Measurements from ENCODE around the gene CASQ1. TPM values are rescaled to one million over a fixed set of nuclear protein-coding genes. Genes with fewer than 3 reads are reported as not detected.

The CASQ1 gene
- total RNA-seq, 1 donor from 2014 or later: 1.7 TPM

- Histone ChIP-seq H3K36me3 (ENCODE audit: insufficient read depth, low read length) (peaks cover 74% of the 10 kb centered on the region), H3K27ac (ENCODE audit: low read depth, low read length) (no peak overlapping the region), H3K4me3 (ENCODE audit: insufficient read depth, low read depth, low read length) (no peak overlapping the region), H3K4me2 (ENCODE audit: low read length) (no peak overlapping the region), H4K20me1 (ENCODE audit: insufficient read depth, low read length) (peaks cover 48% of the 10 kb centered on the region), H3K9me3 (ENCODE audit: insufficient read depth, low read depth, low read length) (no peaks in the 10 kb centered on the region), H3K4me1 (ENCODE audit: insufficient read depth, low read length) (peaks cover 14% of the 10 kb centered on the region), H2AFZ (ENCODE audit: low read depth, low read length) (no peak overlapping the region), H3K9ac (ENCODE audit: low read length) (no peak overlapping the region), H3K79me2 (ENCODE audit: insufficient read depth, low read length) (no peaks in the 10 kb centered on the region), H3K27me3 (ENCODE audit: insufficient read depth, low read length) (no peaks in the 10 kb centered on the region)
- DNase-seq (ENCODE audit: low read depth) (peak; percentile 78), FAIRE-seq (no peak)
- Mint-ChIP-seq H3K27ac (ENCODE audit: unreplicated experiment) (peak overlapping the region; percentile 22), H3K36me3 (ENCODE audit: low read depth, unreplicated experiment) (peaks cover 9% of the 10 kb centered on the region), H3K9me3 (ENCODE audit: unreplicated experiment) (no peaks in the 10 kb centered on the region), H3K4me1 (ENCODE audit: low read depth, unreplicated experiment) (peaks cover 18% of the 10 kb centered on the region), H3K4me3 (ENCODE audit: unreplicated experiment) (no peak overlapping the region), H3K27me3 (ENCODE audit: low read depth, unreplicated experiment) (no peaks in the 10 kb centered on the region)
- TF ChIP-seq CTCF (IDR thresholded peaks at IDR 0.05; ENCODE audit: insufficient read depth, low read depth, low read length) (no peak), EZH2 (IDR thresholded peaks at IDR 0.05; ENCODE audit: insufficient read depth, low read length) (no peak)
Observed at GRCh38 chr1:160222546-160222945, 32.2 kb downstream of the CASQ1 start.

- Histone ChIP-seq H4K20me1 (ENCODE audit: insufficient read depth, low read length) (peaks cover 28% of the 10 kb centered on the region), H3K9ac (ENCODE audit: low read length) (no peak overlapping the region), H3K79me2 (ENCODE audit: insufficient read depth, low read length) (no peaks in the 10 kb centered on the region), H3K4me1 (ENCODE audit: insufficient read depth, low read length) (no peaks in the 10 kb centered on the region), H3K27ac (ENCODE audit: low read depth, low read length) (no peak overlapping the region), H3K4me2 (ENCODE audit: low read length) (no peak overlapping the region), H3K27me3 (ENCODE audit: insufficient read depth, low read length) (no peaks in the 10 kb centered on the region), H3K4me3 (ENCODE audit: insufficient read depth, low read depth, low read length) (no peak overlapping the region), H2AFZ (ENCODE audit: low read depth, low read length) (no peak overlapping the region), H3K36me3 (ENCODE audit: insufficient read depth, low read length) (peaks cover 72% of the 10 kb centered on the region), H3K9me3 (ENCODE audit: insufficient read depth, low read depth, low read length) (no peaks in the 10 kb centered on the region)
- FAIRE-seq (no peak), DNase-seq (ENCODE audit: low read depth) (no peak)
- Mint-ChIP-seq H3K36me3 (ENCODE audit: low read depth, unreplicated experiment) (peaks cover 7% of the 10 kb centered on the region), H3K4me3 (ENCODE audit: unreplicated experiment) (no peak overlapping the region), H3K27me3 (ENCODE audit: low read depth, unreplicated experiment) (no peaks in the 10 kb centered on the region), H3K27ac (ENCODE audit: unreplicated experiment) (no peak overlapping the region), H3K9me3 (ENCODE audit: unreplicated experiment) (no peaks in the 10 kb centered on the region), H3K4me1 (ENCODE audit: low read depth, unreplicated experiment) (peaks cover 3% of the 10 kb centered on the region)
- TF ChIP-seq EZH2 (IDR thresholded peaks at IDR 0.05; ENCODE audit: insufficient read depth, low read length): no peak
- no peak for TF ChIP-seq CTCF (IDR thresholded peaks at IDR 0.05; ENCODE audit: insufficient read depth, low read depth, low read length)
Observed at GRCh38 chr1:160224606-160225005, 34.2 kb downstream of the CASQ1 start.

GRCh38 chr1:160225345-160225744 is 35.0 kb downstream of the CASQ1 start:
- no peaks in the 10 kb centered on the region for H3K4me1 Mint-ChIP-seq (ENCODE audit: low read depth, unreplicated experiment)
- peaks cover 9% of the 10 kb centered on the region for H3K36me3 Mint-ChIP-seq (ENCODE audit: low read depth, unreplicated experiment)
- no peaks in the 10 kb centered on the region for H3K9me3 Mint-ChIP-seq (ENCODE audit: unreplicated experiment)

More at GRCh38 chr1:160225345-160225744, 35.0 kb downstream of the CASQ1 start:
- Histone ChIP-seq H3K9me3 (ENCODE audit: insufficient read depth, low read depth, low read length) (no peaks in the 10 kb centered on the region), H2AFZ (ENCODE audit: low read depth, low read length) (no peak overlapping the region), H3K4me1 (ENCODE audit: insufficient read depth, low read length) (no peaks in the 10 kb centered on the region), H3K27me3 (ENCODE audit: insufficient read depth, low read length) (no peaks in the 10 kb centered on the region), H4K20me1 (ENCODE audit: insufficient read depth, low read length) (peaks cover 25% of the 10 kb centered on the region), H3K9ac (ENCODE audit: low read length) (no peak overlapping the region), H3K79me2 (ENCODE audit: insufficient read depth, low read length) (no peaks in the 10 kb centered on the region), H3K36me3 (ENCODE audit: insufficient read depth, low read length) (peaks cover 72% of the 10 kb centered on the region), H3K4me2 (ENCODE audit: low read length) (no peak overlapping the region), H3K4me3 (ENCODE audit: insufficient read depth, low read depth, low read length) (no peak overlapping the region), H3K27ac (ENCODE audit: low read depth, low read length) (no peak overlapping the region)
- TF ChIP-seq EZH2 (IDR thresholded peaks at IDR 0.05; ENCODE audit: insufficient read depth, low read length) (no peak), CTCF (IDR thresholded peaks at IDR 0.05; ENCODE audit: insufficient read depth, low read depth, low read length) (no peak)
- H3K4me3 Mint-ChIP-seq (ENCODE audit: unreplicated experiment): no peak overlapping the region
- FAIRE-seq: no peak
- no peak for DNase-seq (ENCODE audit: low read depth)
- no peaks in the 10 kb centered on the region for H3K27me3 Mint-ChIP-seq (ENCODE audit: low read depth, unreplicated experiment)
- no peak overlapping the region for H3K27ac Mint-ChIP-seq (ENCODE audit: unreplicated experiment)

All from astrocyte (in vitro differentiated cells and primary cell).